Activated CD8-positive, alpha-beta memory T cell treated with anti-CD3 and anti-CD28 coated beads, Interleukin-2, amount 50 U/mL, for 24 hours (primary cell): ENCODE results near the gene PLEKHF1.
"Not testable (repeated sequence)": the region's sequence is repeated elsewhere in the genome, so short reads cannot be mapped to it uniquely, and the experiment has no call there.

Experiments
- DNase-seq: peaks from one replicate; pipeline ENCODE4 v3.0.0-alpha.2; 2020; ENCODE audit errors: extremely low read depth

Gene PLEKHF1

DNA sequence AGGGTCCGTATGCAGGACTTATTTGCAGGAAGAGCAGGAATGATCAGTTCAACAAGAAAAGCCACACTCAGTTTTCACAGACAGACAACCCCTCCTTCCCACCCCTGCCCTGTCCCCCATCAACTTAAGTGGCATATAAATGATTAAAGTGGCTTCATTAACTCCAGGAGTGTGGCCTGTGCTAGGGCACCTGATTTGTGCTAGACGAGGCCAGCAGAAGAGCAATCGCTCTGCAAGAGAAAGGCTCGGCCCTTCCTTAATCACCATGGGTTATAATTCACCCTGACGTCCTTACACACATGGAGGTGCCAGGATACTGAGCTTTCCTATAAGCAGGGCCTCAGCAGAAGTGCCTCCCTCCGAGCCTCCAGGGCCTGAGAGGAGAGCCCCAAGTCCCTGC, 35.2 kb downstream of the PLEKHF1 start:
- DNase-seq = no peak

DNA sequence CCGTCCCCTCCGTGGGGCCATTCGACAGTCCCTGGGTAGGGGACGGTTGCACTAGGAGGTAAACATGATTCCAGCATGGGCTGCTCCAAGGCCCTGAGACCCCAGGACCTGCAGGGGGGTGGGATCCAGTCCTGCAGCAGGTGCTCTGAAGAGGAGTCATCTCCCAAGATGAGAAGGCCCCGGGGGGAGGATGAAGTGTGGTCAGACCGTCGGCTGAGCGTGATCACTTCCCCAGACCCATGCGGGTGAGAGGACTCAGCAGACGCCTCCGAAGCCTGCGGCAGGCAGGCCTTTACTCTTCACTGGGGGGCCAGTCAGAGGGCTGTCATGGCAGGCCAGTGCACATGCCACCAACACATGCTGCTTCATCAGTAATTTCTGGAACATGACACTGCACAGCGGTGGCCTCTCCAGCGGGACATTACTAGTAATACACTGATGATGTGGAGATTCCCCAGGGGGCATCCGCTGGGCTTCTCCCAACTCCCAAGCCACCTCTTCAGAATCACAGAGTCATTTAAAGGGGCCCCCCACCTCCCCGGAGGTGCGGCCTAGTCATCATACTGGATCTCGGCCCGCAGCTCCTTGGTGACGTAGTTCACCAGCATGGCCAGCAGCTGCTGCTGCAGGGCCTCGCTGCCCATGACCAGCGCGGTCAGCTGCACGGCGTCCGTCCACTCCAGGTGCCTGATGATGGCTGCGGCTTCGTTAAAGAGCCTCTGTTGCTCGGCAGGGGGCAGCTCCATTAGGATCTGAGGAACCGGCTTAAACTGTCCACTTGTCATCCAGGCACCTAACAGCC, 37.1 kb downstream of the PLEKHF1 start:
- DNase-seq = no peak

DNA sequence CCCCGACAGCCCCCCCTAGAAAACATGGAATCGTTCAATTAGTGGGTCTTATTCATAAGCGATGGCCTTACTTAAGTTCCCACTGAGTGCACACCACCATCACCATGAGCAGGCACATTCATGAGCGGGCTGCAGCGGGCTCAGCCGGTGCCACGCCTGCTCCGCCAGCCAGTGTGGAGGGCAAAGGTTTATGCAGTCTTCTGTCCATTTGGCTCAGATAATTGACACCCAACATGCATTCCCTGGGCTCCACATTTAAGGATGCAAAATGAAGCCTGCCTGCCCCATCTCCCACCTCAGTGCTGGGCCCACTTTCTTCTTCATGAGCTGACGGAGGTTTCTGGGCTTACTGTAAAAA, 37.7 kb downstream of the PLEKHF1 start:
- no peak for DNase-seq

DNA sequence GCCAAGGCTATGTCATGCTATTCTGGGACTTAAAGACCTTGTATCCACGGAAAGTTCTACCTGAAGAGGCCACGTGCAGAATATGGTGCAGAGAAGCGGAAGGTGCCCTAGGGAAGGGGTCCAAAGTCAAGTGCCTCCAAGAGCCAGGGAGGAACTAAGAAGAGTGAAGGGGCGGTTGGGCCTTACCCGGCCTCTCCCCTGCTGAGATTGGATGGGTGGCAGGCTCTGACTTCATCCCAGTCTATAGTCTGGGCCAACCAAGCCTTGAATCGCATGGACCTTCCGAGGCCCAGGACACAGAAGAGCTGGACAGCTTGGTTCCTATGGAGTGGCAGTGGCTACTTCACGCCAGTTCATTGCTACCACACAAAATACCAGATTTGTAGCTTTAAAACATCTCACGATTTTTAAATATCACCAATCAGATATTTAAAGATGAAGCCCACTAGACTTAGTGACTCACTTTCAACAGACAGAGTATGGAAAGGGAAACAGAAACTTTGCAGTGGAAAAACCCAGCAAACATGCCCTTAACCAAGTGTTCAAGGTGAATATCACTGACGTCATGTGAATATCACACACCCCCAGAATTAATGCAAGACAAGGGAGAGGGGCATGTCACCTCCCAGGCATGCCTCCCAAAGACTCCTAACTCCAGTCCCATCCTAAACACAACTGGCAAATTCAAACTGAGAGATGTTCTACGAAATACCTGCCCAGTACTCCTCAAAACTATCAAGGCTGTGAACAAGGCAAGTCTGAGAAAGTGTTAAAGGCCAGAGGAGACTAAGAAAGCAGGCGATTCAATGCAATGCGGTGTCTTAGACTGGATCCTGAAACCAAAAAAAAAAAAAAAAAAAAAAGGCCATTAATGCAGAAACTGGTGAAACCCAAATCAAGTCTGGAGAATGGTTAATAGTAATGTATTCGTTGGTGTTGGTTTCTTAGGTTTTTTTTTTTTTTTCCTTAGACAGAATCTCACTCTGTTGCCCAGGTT, 39.6 kb downstream of the PLEKHF1 start:
- no peak for DNase-seq

DNA sequence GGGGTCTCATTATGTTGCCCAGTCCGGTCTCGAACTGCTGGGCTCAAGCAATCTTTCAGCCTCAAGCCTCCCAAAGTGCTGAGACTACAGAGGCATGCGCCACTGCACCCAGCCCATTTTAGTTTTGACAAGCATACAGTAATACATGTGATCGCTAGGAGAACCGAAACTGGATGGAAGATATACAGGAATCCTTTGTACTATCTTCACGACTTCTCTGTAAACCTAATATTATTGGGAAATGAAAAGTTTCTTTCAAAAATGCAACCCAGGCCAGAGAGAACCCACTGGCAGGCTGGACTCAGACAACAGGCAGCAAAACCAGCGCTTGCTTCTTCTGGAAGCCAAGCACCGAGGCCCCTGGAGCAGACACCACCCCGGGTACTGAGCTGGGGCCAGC, 40.4 kb downstream of the PLEKHF1 start:
- no peak for DNase-seq

DNA sequence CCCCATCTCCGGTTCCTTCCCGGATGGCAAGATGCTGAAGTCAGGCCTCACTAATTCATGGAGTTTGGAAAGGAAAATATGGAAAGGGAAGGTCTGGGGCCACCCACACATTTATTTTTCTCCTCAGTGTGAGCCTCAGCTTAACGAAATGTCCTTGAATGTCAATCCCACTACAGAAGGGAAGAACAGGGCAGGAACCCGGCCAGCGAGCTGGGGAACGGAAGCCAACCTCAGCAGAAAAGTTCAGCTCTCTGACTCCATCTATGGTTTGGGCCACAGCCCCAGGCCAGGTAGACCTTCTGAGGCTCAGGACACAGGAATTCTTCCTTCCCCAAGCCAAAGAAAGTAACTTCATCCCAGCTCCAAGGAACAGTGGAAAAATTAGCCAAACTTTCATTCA, 41.4 kb downstream of the PLEKHF1 start:
- DNase-seq = no peak

DNA sequence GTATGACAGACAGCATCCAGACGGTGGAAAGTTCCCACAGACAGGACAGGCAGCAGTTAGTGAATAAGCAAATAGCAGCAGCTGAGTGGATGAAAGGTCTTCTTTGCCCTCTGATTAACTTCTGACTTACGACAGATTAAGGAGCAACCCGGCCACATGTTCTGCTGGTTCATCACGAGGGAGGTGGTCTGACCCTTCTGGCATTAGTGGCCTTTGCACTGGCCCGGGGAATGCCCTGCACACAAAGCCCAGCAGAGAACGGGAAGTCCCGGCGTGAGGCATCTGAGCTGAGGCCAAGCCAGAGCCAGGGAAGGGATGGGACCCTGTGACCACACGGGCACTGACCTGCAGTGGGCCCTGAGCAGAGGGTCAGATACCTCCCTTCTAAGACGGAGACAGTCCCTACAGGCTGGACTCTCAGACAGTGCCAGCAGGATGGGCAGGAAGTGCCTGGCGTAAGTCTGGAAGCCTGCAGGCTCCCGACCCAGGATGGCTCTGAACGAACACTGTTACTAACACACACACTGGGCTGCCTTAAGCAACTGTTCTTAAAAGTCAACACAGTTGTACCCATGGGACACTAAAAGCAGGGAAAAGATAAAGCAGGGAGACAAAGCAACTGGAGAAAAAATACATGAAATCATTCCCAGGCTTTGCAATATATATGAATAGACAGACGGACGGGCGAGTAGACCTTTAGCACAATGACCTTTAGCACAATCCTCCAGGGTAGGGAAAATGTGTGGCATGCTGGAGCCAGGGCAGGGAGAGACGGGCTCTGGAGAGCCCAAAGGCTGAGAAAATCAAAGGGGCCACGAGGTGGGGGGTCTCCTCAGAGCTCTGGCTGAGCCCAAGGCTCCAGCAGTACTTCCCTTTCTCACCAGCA, 43.5 kb downstream of the PLEKHF1 start:
- no peak for DNase-seq

DNA sequence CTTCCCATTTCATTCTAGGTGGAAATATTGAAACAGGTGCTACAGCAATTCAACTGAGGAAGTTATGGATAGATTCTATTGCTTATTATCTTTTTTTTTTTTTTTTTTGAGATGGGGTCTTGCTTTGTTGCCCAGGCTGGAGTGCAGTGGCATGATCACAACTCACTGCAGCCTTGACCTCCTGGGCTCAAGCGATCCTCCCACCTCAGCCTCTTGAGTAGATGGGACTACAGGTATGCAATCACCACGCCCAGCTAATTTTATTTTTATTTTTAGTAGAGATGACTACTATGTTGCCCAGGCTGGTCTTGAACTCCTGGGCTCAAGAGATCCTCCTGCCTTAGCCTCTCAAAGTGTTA, 44.2 kb downstream of the PLEKHF1 start:
- not testable (repeated sequence) for DNase-seq

DNA sequence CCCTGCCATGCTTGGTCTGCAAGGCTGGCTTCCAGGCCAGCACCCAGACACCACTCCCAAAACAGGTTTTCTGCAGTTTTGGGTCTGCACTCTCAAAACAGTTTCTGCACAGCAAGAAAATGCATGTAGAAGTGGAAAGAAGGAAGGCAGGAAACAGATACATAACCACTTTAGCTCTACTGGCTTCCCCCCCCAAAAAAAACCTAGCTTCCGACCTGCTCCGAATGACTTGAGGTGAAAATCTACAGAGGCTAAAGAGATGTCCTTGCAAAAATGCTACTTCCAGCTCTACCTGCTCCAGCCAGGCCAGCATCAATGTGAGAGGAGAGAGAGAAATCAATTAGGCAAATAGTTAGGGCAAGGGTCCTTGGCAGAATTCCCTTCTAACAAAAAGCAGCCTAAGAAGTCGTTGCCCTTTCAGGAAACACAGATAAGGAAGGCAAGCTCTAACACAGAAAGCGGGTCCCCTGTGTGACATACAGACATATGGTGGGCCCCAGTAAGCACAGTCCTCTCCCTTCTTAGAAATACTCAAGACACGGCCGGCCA, 46.4 kb downstream of the PLEKHF1 start:
- DNase-seq = no peak

DNA sequence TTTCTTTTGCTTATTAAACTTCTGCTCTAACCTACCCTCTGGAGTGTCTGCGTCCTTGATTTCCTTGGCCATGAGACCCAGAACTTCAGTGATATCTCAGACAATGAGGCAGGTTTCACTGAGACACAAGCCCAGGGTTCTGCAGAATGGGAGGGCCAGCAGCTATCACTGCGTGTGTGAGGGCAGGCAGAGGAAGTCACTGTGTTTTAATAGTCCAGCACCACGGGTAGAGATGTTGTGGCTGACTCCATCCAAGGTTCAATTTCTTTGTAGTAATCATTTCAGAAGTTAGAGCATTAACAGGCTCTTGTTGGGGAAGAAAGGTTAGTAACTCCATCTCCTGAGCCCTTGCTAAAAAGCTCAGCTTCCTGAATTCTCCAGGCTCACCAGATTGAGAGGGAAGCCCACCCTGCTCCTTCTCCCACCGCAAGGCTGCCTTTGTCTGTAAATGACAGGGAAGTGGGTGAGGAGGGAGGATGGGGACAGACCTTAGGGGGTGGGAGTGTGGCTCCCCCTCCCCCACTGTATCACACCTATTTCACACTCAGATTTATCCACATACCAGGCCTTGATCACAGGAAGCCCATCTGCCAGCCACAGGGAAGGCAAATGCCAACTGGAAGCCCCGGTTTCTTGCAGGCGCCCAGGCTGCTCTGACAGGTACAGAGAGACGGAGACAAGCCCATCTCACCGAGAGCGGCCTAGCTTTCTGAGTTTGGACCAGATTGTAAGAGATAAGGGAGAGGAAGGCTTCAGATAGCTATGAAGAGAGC, 47.7 kb downstream of the PLEKHF1 start:
- DNase-seq = no peak

DNA sequence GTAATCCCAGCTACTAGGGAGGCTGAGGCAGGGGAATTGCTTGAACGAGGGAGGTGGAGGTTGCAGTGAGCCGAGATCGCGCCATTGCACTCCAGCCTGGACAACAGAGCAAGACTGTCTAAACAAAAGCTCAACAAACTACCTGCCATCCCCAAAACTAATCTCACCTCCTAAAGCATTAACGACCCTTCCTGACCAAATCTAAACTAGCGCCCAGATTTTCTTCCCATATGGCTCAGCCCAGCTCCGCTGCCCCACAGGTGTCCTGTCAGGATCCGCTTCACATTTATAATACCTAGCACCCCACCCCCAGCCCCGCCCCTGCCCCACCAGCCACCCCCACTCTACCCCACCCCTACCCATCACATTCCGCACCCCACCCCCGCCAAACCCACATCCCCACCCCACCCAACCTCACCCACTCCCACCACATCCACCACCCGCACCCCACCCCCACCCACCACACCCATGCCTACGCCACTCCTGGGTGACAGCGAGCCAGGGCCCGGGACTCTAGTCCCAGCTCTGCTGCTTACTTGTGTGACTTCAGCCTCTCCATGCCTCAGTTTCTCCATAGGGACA, 49.2 kb downstream of the PLEKHF1 start:
- DNase-seq = no peak

DNA sequence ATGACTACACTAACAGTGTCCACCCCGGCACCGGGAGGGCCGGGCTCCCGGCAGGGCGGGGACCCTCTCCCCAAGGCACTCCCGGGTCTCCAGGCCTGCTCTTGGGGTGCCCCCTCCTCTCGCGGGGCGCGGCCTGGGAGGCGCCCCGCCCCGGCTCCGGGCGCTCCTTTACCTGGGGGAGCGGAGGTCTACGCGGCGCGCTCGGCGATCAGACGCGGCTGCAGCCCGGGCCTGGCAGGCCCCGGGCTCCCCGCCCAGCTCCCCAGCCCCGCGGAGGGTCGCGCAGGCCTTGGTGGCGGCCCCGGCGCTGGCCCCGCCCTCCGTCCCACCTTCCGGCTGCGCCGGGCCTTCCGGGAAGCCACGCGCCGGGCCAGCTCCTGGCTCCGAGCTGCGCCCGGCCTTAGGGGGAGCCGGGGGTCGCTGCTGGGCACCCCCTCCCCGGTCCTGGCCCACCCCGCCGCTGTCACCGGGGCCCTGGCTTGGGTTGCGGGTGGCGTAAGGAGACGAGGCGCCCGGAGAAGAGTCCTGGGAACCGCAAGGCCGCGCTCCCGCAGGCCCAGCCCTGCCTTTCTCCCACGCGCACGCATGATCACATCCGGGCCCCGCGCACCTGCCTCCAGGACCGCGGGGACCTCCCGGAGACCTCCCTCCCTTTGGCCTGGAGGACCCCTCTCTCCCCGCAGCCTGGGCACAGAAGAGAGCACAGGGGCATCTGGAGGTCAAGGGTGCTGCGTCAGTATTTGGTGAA, 49.9 kb downstream of the PLEKHF1 start, which contains the start of gene C19orf12:
C19orf12 (minus strand) TSS at position 309 of the 748 bp plus-strand sequence. CDS start 6,848 bp downstream, outside the sequence.
- DNase-seq = no peak

DNA sequence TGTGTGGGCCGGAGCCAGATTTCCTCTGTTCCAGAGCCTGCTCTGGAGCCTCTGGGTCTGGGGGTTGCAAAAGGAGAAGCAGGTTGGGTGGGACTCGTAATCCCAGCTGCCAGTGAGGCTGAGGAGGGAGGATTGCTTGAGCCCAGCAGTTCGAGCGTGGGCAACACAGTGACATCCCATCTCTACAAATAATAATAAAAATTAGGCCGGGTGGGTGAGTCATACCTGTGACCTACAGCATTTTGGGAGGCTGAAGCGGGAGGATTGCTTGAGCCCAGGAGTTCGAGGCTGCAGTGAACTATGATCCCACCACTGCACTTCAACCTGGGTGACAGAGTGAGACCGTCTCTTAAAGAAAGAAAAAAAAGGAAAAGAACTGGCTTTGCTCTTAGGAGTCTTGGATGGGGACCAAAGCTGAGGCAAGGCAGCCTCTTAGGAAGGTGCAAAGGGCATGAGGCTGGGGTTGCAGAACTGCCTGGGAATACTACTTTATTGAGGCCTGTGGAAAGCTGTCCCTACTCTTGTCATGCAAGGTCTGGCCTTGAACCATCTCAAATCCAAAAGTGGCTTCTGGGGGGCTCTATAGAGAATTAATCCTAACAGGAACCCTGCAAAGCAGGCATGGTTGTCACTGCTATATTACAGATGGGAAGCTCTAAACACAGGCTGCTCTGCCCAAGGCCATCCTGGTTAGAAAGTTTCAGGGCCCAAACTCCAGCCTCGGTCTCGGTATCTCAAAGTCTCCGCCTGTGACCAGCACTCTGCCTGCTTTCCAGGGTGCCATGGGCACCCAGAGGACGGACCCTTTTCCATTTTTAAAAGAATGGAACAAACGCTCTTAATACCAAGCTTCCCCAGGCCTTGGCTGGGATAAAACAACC, 50.7 kb downstream of the PLEKHF1 start:
- DNase-seq = no peak

DNA sequence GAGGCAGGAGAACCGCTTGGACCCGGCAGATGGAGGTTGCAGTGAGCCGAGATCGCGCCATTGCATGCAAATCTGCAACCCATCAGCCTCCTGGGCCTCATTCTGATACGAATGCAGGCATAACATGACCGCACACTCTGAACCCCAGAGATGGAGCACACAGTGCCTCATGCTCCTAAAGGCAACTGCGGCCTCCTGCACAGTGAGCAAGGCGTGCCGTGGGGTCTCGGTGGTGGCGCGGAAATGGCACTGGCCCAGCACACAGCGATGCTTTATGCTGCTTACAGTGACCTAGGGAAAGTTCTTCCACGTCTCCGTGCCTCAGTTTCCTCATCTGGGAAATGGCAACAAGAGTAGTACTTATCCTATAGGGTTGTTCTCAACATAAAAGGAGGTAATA, 51.8 kb downstream of the PLEKHF1 start:
- DNase-seq = no peak

DNA sequence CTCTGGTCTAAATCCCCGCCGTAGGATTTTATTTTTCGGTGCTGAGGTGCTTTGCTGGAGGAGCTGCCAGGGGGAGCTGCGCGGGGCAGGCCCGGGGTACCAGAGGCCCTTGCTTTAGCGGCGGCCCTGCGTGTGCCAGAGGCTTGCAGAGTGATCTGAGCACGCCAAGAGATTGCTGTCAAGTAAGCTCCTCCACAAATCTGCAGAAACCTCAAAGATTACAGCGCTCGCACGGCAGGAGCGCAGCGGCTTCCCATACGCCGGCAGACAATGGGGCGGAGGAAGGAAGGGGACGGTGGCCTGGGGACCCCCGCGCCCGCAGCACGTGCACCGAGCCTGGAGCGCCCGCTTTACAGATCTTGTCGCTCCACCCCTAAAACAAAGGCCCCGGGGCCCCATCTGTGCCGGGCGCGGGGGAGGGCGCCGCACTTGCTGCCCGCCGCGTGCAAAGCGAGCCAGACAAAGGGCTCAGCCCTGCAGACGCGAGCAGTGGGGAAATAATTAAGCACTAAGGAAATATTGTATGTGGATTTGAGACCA, 58.9 kb downstream of the PLEKHF1 start:
- DNase-seq = no peak

DNA sequence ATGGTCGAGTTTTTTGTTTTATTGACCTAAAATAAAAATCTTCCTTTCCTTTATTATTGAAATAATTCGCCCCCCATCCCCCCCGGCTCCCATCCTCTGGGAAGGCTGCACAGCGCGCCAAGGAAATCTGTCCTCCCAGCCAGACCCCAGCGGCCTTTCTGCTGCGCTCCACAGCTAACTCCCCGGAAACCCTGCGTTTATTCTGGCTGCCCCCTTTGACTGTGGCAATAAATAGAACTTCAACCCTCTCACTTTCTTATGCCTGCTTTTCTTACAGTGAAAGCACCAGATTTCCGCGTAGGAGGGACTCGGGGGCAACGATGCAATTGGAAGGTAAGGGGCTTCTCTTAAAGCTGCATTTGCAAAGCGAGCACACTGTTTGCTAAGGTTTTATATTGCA, 59.5 kb downstream of the PLEKHF1 start:
- DNase-seq = no peak
